SH-SY5Y (cell line): Measurements from ENCODE around the gene PPP2R5C.

Experiments
- GATA2 ChIP-seq: IDR thresholded peaks from 2 replicates; pipeline ENCODE4 v1.6.1; 2011; ENCODE audit warnings: mild to moderate bottlenecking, low read depth, low read length
- GATA3 ChIP-seq: IDR thresholded peaks from 2 replicates; pipeline ENCODE4 v1.6.1; 2011; ENCODE audit warnings: low read depth, mild to moderate bottlenecking, low read length, moderate library complexity

- TF ChIP-seq GATA2 (no peak), GATA3 (no peak)
Measured at GRCh38 chr14:101716077-101716950, 45.2 kb upstream of the PPP2R5C start.
